Diencephalon (tissue), 1 donor: Measurements from ENCODE around the gene FOXD4. TPM values are rescaled to one million over a fixed set of nuclear protein-coding genes. Genes with fewer than 3 reads are reported as not detected.

ENCODE experiments used
- total RNA-seq: library from RNA; depleted of rRNA; stranded (reverse); fragments of >200 nt; gene quantifications from one replicate; pipeline ENCODE4 v1.2.3, GENCODE V29; 2014

The FOXD4 gene
- 1.6 TPM for total RNA-seq

DNA sequence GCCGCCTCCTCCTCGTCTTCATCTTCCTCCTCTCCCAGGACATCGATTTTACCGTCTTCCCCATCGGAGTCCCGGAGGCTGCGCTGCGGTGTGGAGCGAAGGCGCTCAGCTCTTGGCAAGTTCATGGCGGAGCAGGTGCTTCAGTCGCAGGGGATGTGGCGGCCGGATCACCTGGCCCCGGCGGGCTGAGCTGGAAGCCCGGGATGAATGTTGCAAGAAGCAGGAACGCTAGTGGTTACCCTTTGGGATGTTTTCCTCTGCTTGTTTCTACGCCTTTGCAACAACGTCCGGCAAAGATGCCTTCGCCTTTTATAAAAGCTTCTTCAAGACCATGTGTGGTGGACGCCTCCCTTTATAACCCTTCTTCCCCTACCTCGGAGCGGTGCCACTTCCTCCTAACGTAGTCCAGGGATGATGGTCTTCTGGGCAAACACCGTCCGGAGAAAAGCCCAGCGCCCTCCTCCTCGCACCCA is at the start of gene FOXD4:
Gene FOXD4, minus strand, starts transcription at position 423 of the 473 bp plus-strand sequence. Its CDS starts 298 bp downstream, at position 125.

Other genes with a start within 250 kb of the FOXD4 start
- 6.2 TPM for gene WASHC1, start 89.0 kb downstream of the FOXD4 start, total RNA-seq
- 47.7 TPM for gene ZNG1A, start 60.6 kb upstream of the FOXD4 start, total RNA-seq
- gene DOCK8, start 96.4 kb upstream of the FOXD4 start, total RNA-seq = 4.2 TPM